ENCODE data around the gene FGGY.

The FGGY gene

GRCh38 chr1:59282951-59283350 lies 13.9 kb upstream of the FGGY start:
- POLR2A ChIA-PET: no interaction called here
- Histone ChIP-seq H3K4me1 (ENCODE audit: control insufficient read depth, insufficient read depth, low read length) (no peaks in the 10 kb centered on the region), H3K36me3 (ENCODE audit: control insufficient read depth in 2 of 2, insufficient read depth in 1 of 2, low read length in 2 of 2) (no peaks in the 10 kb centered on the region), H3K9me3 (ENCODE audit: control insufficient read depth, insufficient read depth, low read depth, low read length) (no peaks in the 10 kb centered on the region), H3K27ac (ENCODE audit: extremely low read depth, low read depth, low read length) (no peak overlapping the region), H3K4me3 (ENCODE audit: low read depth, low read length) (no peak overlapping the region)
- TF ChIP-seq ZNF776 (tag by site-specific recombination; IDR thresholded peaks at IDR 0.05; ENCODE audit: borderline replicate concordance) (no peak), ZNF600 (tag by site-specific recombination; IDR thresholded peaks at IDR 0.05) (no peak), ZNF660 (tag by site-specific recombination; IDR thresholded peaks at IDR 0.05) (no peak), ZBTB8A (tag by site-specific recombination; IDR thresholded peaks at IDR 0.05) (no peak), HIC1 (tag by site-specific recombination; IDR thresholded peaks at IDR 0.05) (no peak), ZNF621 (tag by site-specific recombination; IDR thresholded peaks at IDR 0.05) (no peak), ZNF513 (tag by site-specific recombination; IDR thresholded peaks at IDR 0.05) (no peak), ZNF488 (tag by site-specific recombination; IDR thresholded peaks at IDR 0.05) (no peak), INSM2 (tag by site-specific recombination; IDR thresholded peaks at IDR 0.05) (no peak), PRDM2 (tag by site-specific recombination; IDR thresholded peaks at IDR 0.05; ENCODE audit: borderline replicate concordance) (no peak), ZSCAN16 (tag by site-specific recombination; IDR thresholded peaks at IDR 0.05) (no peak), ZNF175 (tag by site-specific recombination; IDR thresholded peaks at IDR 0.05) (no peak)
- CTCF ChIA-PET: no interaction called here

GRCh38 chr1:59285691-59286090 lies 11.2 kb upstream of the FGGY start:
- no peak overlapping the region for H3K4me3 ChIP-seq (ENCODE audit: low read depth, low read length)
- H3K27ac ChIP-seq (ENCODE audit: extremely low read depth, low read depth, low read length): no peak overlapping the region
- POLR2A ChIA-PET: interaction anchor here (0.5 kb wide), 1 partner anchor 477 kb away, joined by 6 read pairs; no protein-coding TSS in a partner anchor
- CTCF ChIA-PET: interaction anchor here (0.7 kb wide), 1 partner anchor 136 kb away, joined by 6 read pairs; no protein-coding TSS in a partner anchor
- H3K9me3 ChIP-seq (ENCODE audit: control insufficient read depth, insufficient read depth, low read depth, low read length): no peaks in the 10 kb centered on the region
- TF ChIP-seq ZNF26 (tag by site-specific recombination; IDR thresholded peaks at IDR 0.05): no peak
- TF ChIP-seq ZNF830 (tag by site-specific recombination; IDR thresholded peaks at IDR 0.05; ENCODE audit: low read depth): no peak
- TF ChIP-seq ZNF202 (tag by site-specific recombination; IDR thresholded peaks at IDR 0.05; ENCODE audit: borderline replicate concordance): no peak
- no peaks in the 10 kb centered on the region for H3K36me3 ChIP-seq (ENCODE audit: control insufficient read depth in 2 of 2, insufficient read depth in 1 of 2, low read length in 2 of 2)
- H3K4me1 ChIP-seq (ENCODE audit: control insufficient read depth, insufficient read depth, low read length): no peaks in the 10 kb centered on the region

Measured in HEK293 (cell line).